GM19452 (cell line): ENCODE data around the gene LTA.
"Not testable (repeated sequence)": the region's sequence is repeated elsewhere in the genome, so short reads cannot be mapped to it uniquely, and the experiment has no call there.

Experiments
- ATAC-seq: cut with Tn5 transposase; IDR thresholded peaks from one replicate; pipeline ENCODE4 v1.9.1; 2021; ENCODE audit not compliant: unreplicated experiment

Gene LTA

DNA sequence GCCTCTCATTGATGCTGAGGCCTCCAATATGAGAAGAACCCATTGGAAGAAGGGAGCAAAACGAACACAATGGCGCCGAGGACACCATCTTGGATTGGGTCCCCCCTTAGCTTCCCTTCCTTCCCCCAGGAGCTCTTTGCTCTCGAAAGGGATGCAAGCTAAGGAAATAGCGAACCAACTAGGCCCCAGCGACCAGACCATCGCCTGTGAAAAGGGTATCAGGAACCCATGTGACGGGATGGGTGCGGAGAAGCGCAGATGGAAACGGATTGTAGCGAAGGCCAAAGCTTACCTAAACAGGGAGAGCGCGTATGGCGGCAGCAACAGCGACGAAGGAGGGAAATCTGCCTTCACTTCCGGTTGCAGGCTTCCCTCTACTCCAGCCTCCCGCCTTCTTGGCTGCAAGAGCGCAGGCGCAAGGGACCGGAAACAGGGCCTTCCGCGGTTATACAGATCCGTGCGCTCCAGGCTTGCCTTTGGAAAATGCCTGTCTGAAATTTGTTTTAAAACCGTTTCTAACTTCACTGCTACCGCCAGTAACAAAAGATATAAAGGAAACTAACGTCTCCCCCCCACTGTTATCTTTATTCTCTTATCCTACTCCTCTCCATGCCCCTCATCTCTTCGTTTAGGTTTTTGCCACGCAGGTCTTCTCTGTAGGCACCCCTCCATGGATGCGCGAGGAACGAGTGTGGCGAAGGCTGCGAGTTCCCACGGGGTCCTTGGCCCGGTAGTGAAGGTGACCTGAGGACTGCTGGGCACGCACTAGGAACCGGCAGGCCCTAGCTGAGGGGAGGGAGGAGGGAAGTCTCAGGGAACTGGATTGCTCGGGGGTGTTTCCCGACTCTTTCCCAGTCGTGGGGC, 30.2 kb upstream of the LTA start, which contains the start of gene DDX39B:
TSS of gene DDX39B (minus strand) at position 346 of the 864 bp plus-strand sequence. CDS start 1,471 bp downstream, outside the sequence.
- ATAC-seq: peak; percentile 63

- ATAC-seq: no peak
These were observed 28.4 kb upstream of the LTA start for GRCh38 chr6:31543639-31544038.

- ATAC-seq: no peak
These were observed 27.4 kb upstream of the LTA start for GRCh38 chr6:31544676-31545075.

DNA sequence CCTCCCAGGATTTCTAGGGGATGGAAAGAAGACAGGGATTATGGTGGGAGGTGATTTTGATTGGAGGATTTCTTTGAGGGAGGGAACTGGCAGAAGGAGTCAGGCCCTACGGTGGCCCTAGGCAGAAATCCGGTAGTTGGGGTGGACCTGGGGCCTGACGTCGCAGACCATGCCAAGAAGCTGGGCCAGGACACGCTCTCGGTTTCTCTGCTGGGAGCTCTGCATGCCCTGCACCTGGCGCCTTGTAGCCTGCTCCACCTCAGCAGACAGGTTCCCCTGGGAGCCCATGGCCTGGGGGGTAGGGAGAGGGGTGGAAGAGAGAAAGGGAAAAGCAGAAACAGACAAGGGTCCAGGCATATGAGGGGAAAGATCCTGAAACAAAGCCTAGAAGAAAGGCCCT, 26.8 kb upstream of the LTA start:
- ATAC-seq: no peak

GRCh38 chr6:31546339-31546957, 25.6 kb upstream of the LTA start, which contains the start of gene ATP6V1G2:
Gene ATP6V1G2, minus strand, starts transcription at chr6:31546608. Its CDS starts 49 bp downstream, at chr6:31546559.
- ATAC-seq: peak; percentile 49

GRCh38 chr6:31546958-31547726, 24.9 kb upstream of the LTA start, which contains the start of gene NFKBIL1:
Gene NFKBIL1, plus strand, starts transcription at chr6:31547608. Its CDS starts 87 bp downstream, at chr6:31547695.
- ATAC-seq: peak; percentile 50

- ATAC-seq: no peak
These were observed 24.2 kb upstream of the LTA start for GRCh38 chr6:31547727-31548543.

- ATAC-seq: no peak
These were observed 23.6 kb upstream of the LTA start for GRCh38 chr6:31548544-31548873.

DNA sequence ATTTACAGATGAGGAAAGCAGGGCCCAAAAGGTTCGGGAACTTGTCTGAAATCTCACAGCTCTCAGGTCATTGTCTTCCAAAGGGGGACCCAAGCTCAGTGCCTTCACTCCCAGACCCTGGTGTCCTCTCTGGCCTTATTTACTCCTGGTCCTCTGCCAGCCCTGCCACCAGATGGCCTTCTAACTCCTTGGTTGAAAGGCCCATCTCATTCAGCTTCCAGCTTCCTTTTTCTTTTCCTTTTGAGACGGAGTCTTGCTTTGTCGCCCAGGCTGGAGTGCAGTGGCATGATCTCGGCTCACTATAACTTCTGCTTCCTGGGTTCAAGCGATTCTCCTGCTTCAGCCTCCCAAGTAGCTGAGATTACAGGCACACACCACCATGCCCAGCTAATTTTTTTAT, 20.7 kb upstream of the LTA start:
- not testable (repeated sequence) for ATAC-seq

GRCh38 chr6:31556307-31556706, 15.8 kb upstream of the LTA start:
- no peak for ATAC-seq

DNA sequence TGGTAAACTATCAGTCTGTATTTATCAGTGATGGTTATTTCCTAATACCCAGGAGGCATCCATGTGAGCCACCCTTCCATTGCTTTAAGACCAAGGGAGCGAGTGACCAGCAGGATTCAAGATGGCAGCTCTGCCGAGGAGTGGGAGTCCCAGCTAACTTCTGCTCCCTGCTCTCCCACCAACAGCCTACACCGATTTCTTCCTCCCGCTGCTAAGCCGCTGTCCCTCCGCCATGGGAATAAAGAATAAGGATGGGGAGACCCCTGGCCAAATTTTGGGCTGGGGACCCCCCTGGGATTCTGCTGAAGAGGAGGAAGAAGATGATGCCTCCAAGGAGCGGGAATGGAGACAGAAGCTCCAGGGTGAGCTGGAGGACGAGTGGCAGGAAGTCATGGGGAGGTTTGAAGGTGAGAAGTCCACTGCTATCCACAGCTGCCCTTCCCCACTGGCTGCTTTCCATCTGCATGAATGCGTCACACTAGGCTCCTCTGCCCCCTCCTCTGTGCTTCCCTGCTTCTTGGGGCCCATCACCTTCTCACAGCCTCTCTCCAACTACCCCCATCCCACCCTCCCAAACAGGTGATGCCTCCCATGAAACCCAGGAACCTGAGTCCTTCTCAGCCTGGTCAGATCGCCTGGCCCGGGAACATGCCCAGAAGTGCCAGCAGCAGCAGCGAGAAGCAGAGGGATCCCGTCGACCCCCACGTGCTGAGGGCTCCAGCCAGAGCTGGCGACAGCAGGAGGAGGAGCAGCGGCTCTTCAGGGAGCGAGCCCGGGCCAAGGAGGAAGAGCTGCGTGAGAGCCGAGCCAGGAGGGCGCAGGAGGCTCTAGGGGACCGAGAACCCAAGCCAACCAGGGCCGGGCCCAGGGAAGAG, 14.4 kb upstream of the LTA start:
- no peak for ATAC-seq

GRCh38 chr6:31558318-31558625, 13.8 kb upstream of the LTA start:
- no peak for ATAC-seq

DNA sequence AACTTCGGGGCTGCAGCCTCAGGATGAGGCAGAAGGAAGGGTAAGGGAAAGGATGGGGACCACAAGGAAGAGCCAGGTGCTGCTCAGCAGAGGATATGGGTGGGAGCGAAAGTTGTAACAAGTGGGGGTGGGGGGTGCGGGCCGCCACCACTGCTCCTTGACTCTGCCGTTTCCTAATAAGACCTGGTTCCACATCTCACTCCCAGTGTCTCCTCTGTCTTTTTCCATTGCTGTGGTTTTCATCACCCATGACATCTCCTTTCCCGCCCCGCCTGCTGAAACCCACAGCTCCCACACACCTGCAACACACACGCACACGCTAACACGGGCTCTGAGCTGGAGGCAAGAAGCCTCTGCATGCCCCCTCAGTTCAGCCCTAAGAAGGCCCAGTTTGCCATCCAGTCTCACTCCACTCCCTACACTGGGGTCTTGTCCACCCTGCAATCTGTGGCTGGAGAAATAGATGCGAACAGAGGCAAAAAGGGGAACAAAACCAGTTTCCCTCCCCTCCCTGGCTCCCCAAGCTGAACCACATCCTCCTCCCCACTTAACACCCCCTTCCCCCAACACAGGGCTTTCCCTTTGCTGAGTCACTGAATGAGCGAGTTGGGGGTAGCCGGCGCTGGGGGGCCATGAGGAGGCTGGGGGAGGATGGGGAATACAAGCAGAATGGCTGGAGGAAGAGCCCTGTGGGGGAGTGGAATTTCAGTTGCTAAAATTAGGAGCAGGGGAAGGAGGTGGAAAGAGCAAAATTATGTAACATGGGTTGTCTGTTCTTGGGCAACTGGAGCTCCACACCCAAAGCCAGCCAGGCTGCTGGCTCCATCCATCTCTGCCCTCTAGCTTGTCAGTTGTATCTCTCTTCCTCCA, 13.2 kb upstream of the LTA start:
- ATAC-seq: no peak

- peak; percentile 7 for ATAC-seq
These were observed 12.5 kb upstream of the LTA start for GRCh38 chr6:31559606-31559957.

DNA sequence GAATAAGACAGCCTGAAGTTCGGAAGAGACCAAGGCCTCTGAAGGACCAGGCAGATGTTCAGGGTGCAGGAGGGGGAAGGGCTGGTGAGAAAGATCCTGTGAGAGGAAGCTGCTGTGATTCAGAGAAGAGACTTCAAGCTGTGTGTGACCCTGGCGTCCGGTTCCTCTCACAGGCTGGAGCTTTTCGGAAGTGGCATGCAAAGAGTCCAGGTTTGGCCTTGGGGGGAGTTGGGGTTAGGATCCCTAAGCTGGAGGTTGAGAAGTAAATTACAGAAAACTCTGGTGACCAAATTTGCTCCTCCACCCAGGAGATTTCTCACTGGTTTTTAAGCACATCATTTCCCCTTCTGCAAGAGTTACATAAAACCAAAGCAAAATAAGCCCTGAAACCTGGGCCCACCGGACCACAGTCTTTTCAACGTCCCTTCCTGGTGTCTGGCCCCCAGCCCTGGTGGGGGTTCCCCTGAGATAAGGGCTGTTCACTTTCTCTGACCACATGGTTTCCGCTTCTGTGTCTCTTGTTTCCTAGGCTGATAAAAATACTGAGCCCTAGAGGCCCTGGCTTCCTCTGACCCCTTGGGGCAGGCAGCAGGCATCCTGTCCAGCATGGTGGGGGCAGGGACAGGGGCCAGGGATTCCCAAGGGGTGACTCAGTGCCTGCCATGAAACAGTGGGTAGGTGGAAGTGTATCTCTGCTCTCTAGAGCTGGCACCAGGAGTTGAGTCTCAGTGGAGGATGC, 12.0 kb upstream of the LTA start:
- ATAC-seq: peak; percentile 57

GRCh38 chr6:31560697-31561058, 11.4 kb upstream of the LTA start:
- no peak for ATAC-seq

DNA sequence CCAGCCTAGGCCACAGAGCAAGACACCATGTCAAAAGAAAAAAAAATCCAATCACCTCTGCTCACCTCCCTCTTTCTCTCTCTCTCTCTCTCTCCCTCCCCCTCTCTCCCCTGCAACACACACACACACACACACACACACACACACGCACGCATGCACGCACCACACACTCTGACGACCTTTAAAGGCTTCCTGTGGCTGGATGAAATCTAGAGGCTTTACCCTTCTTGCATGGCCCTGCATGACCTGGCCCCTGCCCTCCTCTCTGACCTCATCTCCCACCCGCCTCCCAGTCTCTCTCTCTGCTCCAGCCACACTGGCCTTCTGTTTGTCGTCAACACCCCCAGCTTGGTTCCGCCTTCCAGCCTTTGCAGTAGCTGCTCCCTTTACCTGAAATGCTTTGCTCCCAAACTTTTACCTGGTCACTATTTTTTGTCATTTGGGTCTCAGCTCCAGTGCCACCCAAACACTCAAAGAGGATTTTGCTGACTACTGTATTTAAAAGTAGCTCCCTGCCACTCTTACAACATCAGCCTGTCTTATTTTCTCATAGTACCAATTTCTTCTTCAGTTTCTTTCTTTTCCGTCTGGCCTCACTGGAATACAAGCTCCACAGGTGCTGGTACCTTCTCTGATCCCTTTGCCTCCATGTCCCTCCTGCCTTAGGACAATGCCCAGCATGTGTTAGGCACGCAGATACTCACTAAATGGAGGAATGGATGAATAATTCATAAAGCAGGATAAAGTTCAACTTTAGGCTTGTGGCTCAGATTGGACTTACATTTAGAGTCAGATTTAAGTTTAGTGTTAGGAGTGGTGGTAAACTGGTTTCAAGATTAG, 4.3 kb upstream of the LTA start:
- no peak for ATAC-seq
